ENCODE measurements around the gene VPS29. TPM values are rescaled to one million over a fixed set of nuclear protein-coding genes. Genes with fewer than 3 reads are reported as not detected.

The VPS29 gene
- total RNA-seq, 1 donor: 51.4 TPM

Small RNA genes lying within 50 kb of the gene (small RNA-seq; reads per million reads assigned to genes)
- gene RF00278: not detected

Other genes with a start within 250 kb of the VPS29 start
- gene ATP2A2, start 220.9 kb downstream of the VPS29 start, total RNA-seq: 105 and 107 TPM in 2 replicates
- 28.0 and 31.5 TPM in 2 replicates for gene ANAPC7, start 98.4 kb downstream of the VPS29 start, total RNA-seq
- 258 and 263 TPM in 2 replicates for gene ARPC3, start 51.8 kb downstream of the VPS29 start, total RNA-seq
- 10.9 and 12.3 TPM in 2 replicates for gene GPN3, start 33.9 kb downstream of the VPS29 start, total RNA-seq
- 7.2 and 8.3 TPM in 2 replicates for gene FAM216A, start 33.3 kb downstream of the VPS29 start, total RNA-seq
- gene RAD9B, start 220 bp upstream of the VPS29 start, total RNA-seq: 0.36 and 0.59 TPM in 2 replicates
- 7.6 and 8.5 TPM in 2 replicates for gene PPTC7, start 81.2 kb upstream of the VPS29 start, total RNA-seq
- gene TCTN1, start 112.0 kb upstream of the VPS29 start, total RNA-seq: 45.2 and 61.9 TPM in 2 replicates
- 2.1 and 2.9 TPM in 2 replicates for gene HVCN1, start 187.0 kb upstream of the VPS29 start, total RNA-seq
- 107 and 114 TPM in 2 replicates for gene PPP1CC, start 240.8 kb upstream of the VPS29 start, total RNA-seq

Measured in osteoblast (primary cell).